Astrocyte (in vitro differentiated cells and primary cell): ENCODE measurements around the gene RDH13.

Source experiments
- CTCF ChIP-seq: IDR thresholded peaks from 2 replicates; pipeline ENCODE4 v1.5.1; 2011; ENCODE audit warnings: low read depth, mild to moderate bottlenecking, inconsistent platforms, low read length, moderate library complexity; ENCODE audit not compliant: insufficient read depth
- EZH2 ChIP-seq: IDR thresholded peaks from 2 replicates; pipeline ENCODE4 v1.6.1; 2012; ENCODE audit warnings: mild to moderate bottlenecking, low read length, inconsistent platforms; ENCODE audit not compliant: insufficient read depth

- TF ChIP-seq CTCF (no peak), EZH2 (no peak)
These were observed 42.3 kb upstream of the RDH13 start for GRCh38 chr19:55105237-55105636.
